Neural cell (in vitro differentiated cells): ENCODE results near the gene TMEM191C. TPM values are rescaled to one million over a fixed set of nuclear protein-coding genes. Genes with fewer than 3 reads are reported as not detected.

Source experiments
- H2AFZ ChIP-seq: fragments of 200-600, 300-800 bp; sonication (generic), shearing (Covaris generic); 2 replicates; pipeline ENCODE4 v1.6.0; 2014; ENCODE audit warnings: low read depth, mild to moderate bottlenecking, antibody characterized with exemption, low read length, moderate library complexity
- H3F3A ChIP-seq: fragments of 200-600 bp; shearing (Covaris generic); 2 replicates; pipeline ENCODE4 v1.6.1; 2016; ENCODE audit warnings: mild to moderate bottlenecking, moderate library complexity, mixed read lengths, antibody characterized with exemption, low read length; ENCODE audit not compliant: insufficient read depth, poor library complexity, severe bottlenecking
- H3K27ac ChIP-seq: fragments of 200-600, 300-800 bp; sonication (generic), shearing (Covaris generic); 2 replicates; pipeline ENCODE4 v1.5.1; 2014; ENCODE audit warnings: mild to moderate bottlenecking, low read length, moderate library complexity
- H3K27me3 ChIP-seq: fragments of 300-800, 200-600 bp; sonication (generic), shearing (Covaris generic); 2 replicates; pipeline ENCODE4 v1.6.0; 2014; ENCODE audit warnings: mild to moderate bottlenecking, low read depth, low read length, moderate library complexity; ENCODE audit not compliant: insufficient read depth
- H3K36me3 ChIP-seq: fragments of 300-800, 200-600 bp; sonication (generic), shearing (Covaris generic); 2 replicates; pipeline ENCODE4 v1.5.1; 2014; ENCODE audit warnings: mild to moderate bottlenecking, antibody characterized with exemption, low read length, moderate library complexity; ENCODE audit not compliant: insufficient read depth
- H3K4me2 ChIP-seq: fragments of 300-800, 200-600 bp; sonication (generic), shearing (Covaris generic); 2 replicates; pipeline ENCODE4 v1.6.0; 2014; ENCODE audit warnings: mild to moderate bottlenecking, low read length
- H3K4me3 ChIP-seq: fragments of 300-800, 200-600 bp; sonication (generic), shearing (Covaris generic); 2 replicates; pipeline ENCODE4 v1.5.1; 2014; ENCODE audit warnings: mild to moderate bottlenecking, low read length, moderate library complexity
- H3K79me2 ChIP-seq: fragments of 200-600 bp; shearing (Covaris generic); replicated peaks from 2 replicates; pipeline ENCODE4 v1.6.0; 2014; ENCODE audit warnings: mild to moderate bottlenecking, low read length, moderate library complexity; ENCODE audit not compliant: insufficient read depth
- H3K9ac ChIP-seq: fragments of 300-800, 200-600 bp; sonication (generic), shearing (Covaris generic); 2 replicates; pipeline ENCODE4 v1.6.1; 2016; ENCODE audit warnings: mild to moderate bottlenecking, low read length, mixed read lengths
- H3K9me2 ChIP-seq: fragments of 200-600 bp; shearing (Covaris generic); 2 replicates; pipeline ENCODE4 v1.6.1; 2016; ENCODE audit warnings: mild to moderate bottlenecking, low read length, mixed read lengths; ENCODE audit not compliant: insufficient read depth
- H3K9me3 ChIP-seq: fragments of 200-600, 300-800 bp; sonication (generic), shearing (Covaris generic); 2 replicates; pipeline ENCODE4 v1.6.1; 2016; ENCODE audit warnings: mild to moderate bottlenecking, mixed run types, low read length, moderate library complexity, mixed read lengths
- H4K20me1 ChIP-seq: fragments of 200-600 bp; shearing (Covaris generic); 2 replicates; pipeline ENCODE4 v1.6.1; 2016; ENCODE audit warnings: mild to moderate bottlenecking, mixed run types; ENCODE audit not compliant: insufficient read depth
- EP300 ChIP-seq: fragments of 450-650 bp; conservative IDR thresholded peaks from 2 replicates; pipeline ENCODE4 v1.6.1; 2014; ENCODE audit warnings: antibody characterized with exemption, mild to moderate bottlenecking, moderate library complexity; ENCODE audit not compliant: poor library complexity, severe bottlenecking
- EZH2 ChIP-seq: fragments of 200-600, 300-800 bp; shearing (Covaris generic), sonication (generic); IDR thresholded peaks from 2 replicates; pipeline ENCODE4 v1.6.1; 2014; ENCODE audit warnings: antibody characterized with exemption, low read length, borderline replicate concordance, mild to moderate bottlenecking; ENCODE audit not compliant: insufficient read depth, poor library complexity, severe bottlenecking
- MXI1 ChIP-seq: fragments of 450-650 bp; conservative IDR thresholded peaks from 2 replicates; pipeline ENCODE4 v1.6.1; 2014; ENCODE audit warnings: antibody characterized with exemption, mild to moderate bottlenecking; ENCODE audit not compliant: poor library complexity, severe bottlenecking
- POLR2AphosphoS5 ChIP-seq: IDR thresholded peaks from 2 replicates; pipeline ENCODE4 v1.6.1; 2012
- RAD21 ChIP-seq: fragments of 450-650 bp; conservative IDR thresholded peaks from 2 replicates; pipeline ENCODE4 v1.6.1; 2014; ENCODE audit warnings: antibody characterized with exemption, mild to moderate bottlenecking, moderate library complexity
- SMC3 ChIP-seq: fragments of 450-650 bp; conservative IDR thresholded peaks from 2 replicates; pipeline ENCODE4 v1.6.1; 2014; ENCODE audit warnings: antibody characterized with exemption, mild to moderate bottlenecking, moderate library complexity; ENCODE audit not compliant: poor library complexity
- TAF1 ChIP-seq: IDR thresholded peaks from 2 replicates; pipeline ENCODE4 v1.6.1; 2012; ENCODE audit warnings: low read depth
- polyA plus RNA-seq: library from polyadenylated mRNA; depleted of rRNA; stranded (reverse); fragments of >200 nt; gene quantifications from 2 replicates; pipeline ENCODE4 v1.2.3, GENCODE V29; 2014
- TF ChIP-seq, protein P1 (sequence below): IDR thresholded peaks from 2 replicates; pipeline ENCODE4 v1.6.1; 2012; ENCODE audit warnings: borderline replicate concordance
- TF ChIP-seq, protein P2 (sequence below): fragments of 450-650 bp; IDR thresholded peaks from 2 replicates; pipeline ENCODE4 v1.5.1; 2014; ENCODE audit warnings: antibody characterized with exemption, mild to moderate bottlenecking, moderate library complexity; ENCODE audit not compliant: poor library complexity, severe bottlenecking

Gene TMEM191C
- polyA plus RNA-seq, 1 donor from 2014 or later: 68.3 TPM

DNA sequence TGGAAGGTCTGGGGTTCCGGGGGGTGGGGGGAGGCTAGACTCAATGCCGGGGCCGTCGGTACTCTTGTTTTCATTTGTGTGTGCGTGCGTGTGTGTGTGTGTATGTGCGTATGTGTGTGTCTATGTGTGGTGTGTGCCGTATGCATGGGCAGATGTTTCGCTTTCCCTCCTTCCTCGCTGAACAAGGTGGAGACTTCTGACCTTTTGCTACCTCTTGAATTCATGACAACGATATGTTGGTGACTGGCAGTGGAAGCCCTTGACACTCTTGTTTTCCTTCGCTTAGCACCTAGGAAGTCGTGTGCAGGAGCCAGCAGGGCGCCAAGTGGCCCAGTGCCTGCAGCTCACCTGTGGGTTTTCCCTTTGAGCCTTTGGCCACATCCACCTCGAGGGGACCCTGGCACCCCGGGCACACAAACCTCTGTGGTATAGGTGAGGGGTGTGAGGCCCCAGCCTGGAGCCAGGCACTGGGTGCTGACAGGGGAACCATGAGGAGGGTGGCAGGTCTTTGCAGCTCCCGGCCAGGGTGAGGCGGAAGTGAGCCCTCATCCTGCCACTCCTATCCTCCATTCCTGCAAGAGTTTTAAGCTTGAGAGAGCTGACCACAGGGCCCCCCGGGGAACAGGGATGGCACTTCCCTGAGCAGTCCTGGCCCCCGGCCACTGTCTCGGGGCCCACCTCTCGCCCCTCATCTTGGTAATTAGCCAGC, 19.3 kb upstream of the TMEM191C start:
- H4K20me1 ChIP-seq: no peaks in the 10 kb centered on the region
- no peak overlapping the region for H3K27ac ChIP-seq
- no peak overlapping the region for H2AFZ ChIP-seq
- no peak overlapping the region for H3K4me3 ChIP-seq
- H3K9me2 ChIP-seq: no peaks in the 10 kb centered on the region
- TF ChIP-seq SMC3 (no peak), EP300 (no peak), EZH2 (no peak), POLR2AphosphoS5 (no peak), TAF1 (no peak), RAD21 (no peak), MXI1 (no peak)
- TF ChIP-seq, protein P1, sequence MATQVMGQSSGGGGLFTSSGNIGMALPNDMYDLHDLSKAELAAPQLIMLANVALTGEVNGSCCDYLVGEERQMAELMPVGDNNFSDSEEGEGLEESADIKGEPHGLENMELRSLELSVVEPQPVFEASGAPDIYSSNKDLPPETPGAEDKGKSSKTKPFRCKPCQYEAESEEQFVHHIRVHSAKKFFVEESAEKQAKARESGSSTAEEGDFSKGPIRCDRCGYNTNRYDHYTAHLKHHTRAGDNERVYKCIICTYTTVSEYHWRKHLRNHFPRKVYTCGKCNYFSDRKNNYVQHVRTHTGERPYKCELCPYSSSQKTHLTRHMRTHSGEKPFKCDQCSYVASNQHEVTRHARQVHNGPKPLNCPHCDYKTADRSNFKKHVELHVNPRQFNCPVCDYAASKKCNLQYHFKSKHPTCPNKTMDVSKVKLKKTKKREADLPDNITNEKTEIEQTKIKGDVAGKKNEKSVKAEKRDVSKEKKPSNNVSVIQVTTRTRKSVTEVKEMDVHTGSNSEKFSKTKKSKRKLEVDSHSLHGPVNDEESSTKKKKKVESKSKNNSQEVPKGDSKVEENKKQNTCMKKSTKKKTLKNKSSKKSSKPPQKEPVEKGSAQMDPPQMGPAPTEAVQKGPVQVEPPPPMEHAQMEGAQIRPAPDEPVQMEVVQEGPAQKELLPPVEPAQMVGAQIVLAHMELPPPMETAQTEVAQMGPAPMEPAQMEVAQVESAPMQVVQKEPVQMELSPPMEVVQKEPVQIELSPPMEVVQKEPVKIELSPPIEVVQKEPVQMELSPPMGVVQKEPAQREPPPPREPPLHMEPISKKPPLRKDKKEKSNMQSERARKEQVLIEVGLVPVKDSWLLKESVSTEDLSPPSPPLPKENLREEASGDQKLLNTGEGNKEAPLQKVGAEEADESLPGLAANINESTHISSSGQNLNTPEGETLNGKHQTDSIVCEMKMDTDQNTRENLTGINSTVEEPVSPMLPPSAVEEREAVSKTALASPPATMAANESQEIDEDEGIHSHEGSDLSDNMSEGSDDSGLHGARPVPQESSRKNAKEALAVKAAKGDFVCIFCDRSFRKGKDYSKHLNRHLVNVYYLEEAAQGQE: no peak
- TF ChIP-seq, protein P2, sequence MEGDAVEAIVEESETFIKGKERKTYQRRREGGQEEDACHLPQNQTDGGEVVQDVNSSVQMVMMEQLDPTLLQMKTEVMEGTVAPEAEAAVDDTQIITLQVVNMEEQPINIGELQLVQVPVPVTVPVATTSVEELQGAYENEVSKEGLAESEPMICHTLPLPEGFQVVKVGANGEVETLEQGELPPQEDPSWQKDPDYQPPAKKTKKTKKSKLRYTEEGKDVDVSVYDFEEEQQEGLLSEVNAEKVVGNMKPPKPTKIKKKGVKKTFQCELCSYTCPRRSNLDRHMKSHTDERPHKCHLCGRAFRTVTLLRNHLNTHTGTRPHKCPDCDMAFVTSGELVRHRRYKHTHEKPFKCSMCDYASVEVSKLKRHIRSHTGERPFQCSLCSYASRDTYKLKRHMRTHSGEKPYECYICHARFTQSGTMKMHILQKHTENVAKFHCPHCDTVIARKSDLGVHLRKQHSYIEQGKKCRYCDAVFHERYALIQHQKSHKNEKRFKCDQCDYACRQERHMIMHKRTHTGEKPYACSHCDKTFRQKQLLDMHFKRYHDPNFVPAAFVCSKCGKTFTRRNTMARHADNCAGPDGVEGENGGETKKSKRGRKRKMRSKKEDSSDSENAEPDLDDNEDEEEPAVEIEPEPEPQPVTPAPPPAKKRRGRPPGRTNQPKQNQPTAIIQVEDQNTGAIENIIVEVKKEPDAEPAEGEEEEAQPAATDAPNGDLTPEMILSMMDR: no peak
- no peaks in the 10 kb centered on the region for H3K9me3 ChIP-seq
- no peaks in the 10 kb centered on the region for H3K27me3 ChIP-seq
- no peaks in the 10 kb centered on the region for H3K36me3 ChIP-seq
- H3K9ac ChIP-seq: no peak overlapping the region
- H3K79me2 ChIP-seq: no peaks in the 10 kb centered on the region
- no peaks in the 10 kb centered on the region for H3F3A ChIP-seq
- no peak overlapping the region for H3K4me2 ChIP-seq

DNA sequence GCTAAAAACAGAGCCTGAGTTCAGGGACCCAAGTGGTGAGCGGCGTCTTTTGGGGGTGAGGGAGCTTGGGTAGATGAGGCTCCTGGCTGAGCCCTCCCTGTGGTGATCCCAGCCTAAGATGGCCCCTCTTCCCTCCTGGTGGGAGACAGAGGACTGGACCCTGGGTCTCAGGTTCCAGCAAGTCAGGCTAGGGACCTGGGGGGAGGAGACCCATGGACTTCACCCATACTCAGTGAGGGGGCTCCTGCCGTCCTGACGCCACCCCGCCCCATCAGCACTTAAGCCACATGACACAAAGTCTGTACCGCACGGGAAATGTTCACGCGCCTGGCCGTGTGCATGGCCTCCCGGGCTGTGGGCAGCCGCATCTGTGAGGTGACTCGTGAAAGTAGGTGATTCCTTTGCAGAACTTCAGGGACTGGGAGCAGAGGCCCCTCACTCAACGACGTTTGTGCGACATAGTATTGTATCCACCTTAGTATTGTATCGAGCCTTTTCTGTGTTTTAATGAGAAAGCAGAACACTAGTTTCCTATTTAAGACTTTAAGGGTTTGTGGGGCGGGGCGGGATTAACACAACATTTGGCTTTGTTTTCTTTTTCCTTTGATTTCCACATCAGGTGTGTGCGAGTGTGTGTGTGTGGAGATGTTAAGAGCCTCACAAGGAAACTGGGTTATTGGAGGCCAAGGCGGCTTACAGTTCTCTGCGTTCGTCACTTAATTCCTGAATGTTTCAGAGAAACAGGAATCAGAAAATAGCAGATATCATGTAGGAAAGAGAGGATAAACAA, 18.4 kb upstream of the TMEM191C start:
- Histone ChIP-seq H3K9ac (no peak overlapping the region), H3K4me3 (no peak overlapping the region), H2AFZ (no peak overlapping the region), H3K9me3 (no peaks in the 10 kb centered on the region), H3K27ac (no peak overlapping the region), H3K9me2 (no peaks in the 10 kb centered on the region), H3K36me3 (no peaks in the 10 kb centered on the region), H3K4me2 (no peak overlapping the region), H3K27me3 (no peaks in the 10 kb centered on the region), H3K79me2 (no peaks in the 10 kb centered on the region), H4K20me1 (no peaks in the 10 kb centered on the region), H3F3A (no peaks in the 10 kb centered on the region)
- TF ChIP-seq EP300: no peak
- TF ChIP-seq, protein P1: no peak
- no peak for TF ChIP-seq POLR2AphosphoS5
- no peak for TF ChIP-seq TAF1
- no peak for TF ChIP-seq EZH2
- TF ChIP-seq, protein P2: no peak
- no peak for TF ChIP-seq RAD21
- TF ChIP-seq MXI1: no peak
- TF ChIP-seq SMC3: no peak
